ENCODE results near the gene ABCC1. TPM values are rescaled to one million over a fixed set of nuclear protein-coding genes. Genes with fewer than 3 reads are reported as not detected.

Gene ABCC1
- total and polyA plus RNA-seq, 2 of the 4 experiments (the other 2 are of a cell fraction), result 39.4 to 66.0 TPM

- peaks cover 80% of the 10 kb centered on the region for H3K36me3 ChIP-seq (ENCODE audit: control insufficient read depth, insufficient read depth, low read length)
- H4K20me1 ChIP-seq (ENCODE audit: insufficient read depth, low read length), result peaks cover 5% of the 10 kb centered on the region; the same call in 1 of the 2 replicates
- H2AK5ac ChIP-seq (ENCODE audit: low read depth, low read length), result no peak overlapping the region
- TF ChIP-seq CEBPB (IDR thresholded peaks at IDR 0.05; ENCODE audit: low read depth, low read length) (no peak), ELK1 (IDR thresholded peaks at IDR 0.05; ENCODE audit: borderline replicate concordance, low read depth, low read length) (no peak), FOS (IDR thresholded peaks at IDR 0.05; ENCODE audit: low read depth, low read length) (no peak), POLR2A (IDR thresholded peaks at IDR 0.05; ENCODE audit: low read depth, low read length) (no peak)
- POLR2A ChIA-PET (ENCODE audit: unreplicated experiment), result no interaction called here
- no peak overlapping the region for H2BK20ac ChIP-seq (ENCODE audit: low read depth, low read length)
- H2BK120ac ChIP-seq (ENCODE audit: low read depth, low read length), result no peak overlapping the region
- H3K18ac ChIP-seq (ENCODE audit: low read depth, low read length), result no peak overlapping the region
- no peaks in the 10 kb centered on the region for H3K27me3 ChIP-seq (ENCODE audit: control insufficient read depth, insufficient read depth, low read length)
- H3K56ac ChIP-seq (ENCODE audit: extremely low read depth, insufficient read depth, low read length), result no peak overlapping the region
- H3K9me1 ChIP-seq (ENCODE audit: insufficient read depth, low read length), result no peaks in the 10 kb centered on the region; the same call in 1 of the 2 replicates
- no peak overlapping the region for H2AFZ ChIP-seq (replicated peaks; ENCODE audit: low read length, poor library complexity)
- BruUV-seq (replicated peaks), result no TSS peak
- DNase-seq, result no peak
- no peak overlapping the region for H2BK15ac ChIP-seq (ENCODE audit: low read depth, low read length)
- no peak for ATAC-seq (ENCODE audit: low read depth)
- peaks cover 18 to 38% of the 10 kb centered on the region in 2 experiments for H3K79me1 ChIP-seq (ENCODE audit: low read depth in 1 of 2, low read length in 2 of 2)
- 100% methylated on average over 1 of the region's 15 CpGs; no CpG with 5 or more reads in 1 of the 2 experiments for WGBS, 2 experiments (ENCODE audit: extremely low coverage in 2 of 2, insufficient read length in 1 of 2)
- H3K4me1 ChIP-seq (ENCODE audit: control insufficient read depth, insufficient read depth, low read length), result 0 out of 2 replicates have a peak, but pooled peaks cover 2% of the 10 kb centered on the region
- no peak overlapping the region for H3K27ac ChIP-seq (ENCODE audit: insufficient read depth, low read length)
- in situ Hi-C loops (cut with MboI; ENCODE audit: low sequenced_read_pairs), result no loop called here
- no peak overlapping the region for H4K91ac ChIP-seq (ENCODE audit: insufficient read depth, low read depth, low read length)
- H2AK9ac ChIP-seq (replicated peaks; ENCODE audit: low read depth, low read length, poor library complexity), result no peak overlapping the region
- H3K4ac ChIP-seq (ENCODE audit: low read depth, low read length), result no peak overlapping the region
- no peak overlapping the region for H2BK5ac ChIP-seq (ENCODE audit: low read depth, low read length, poor library complexity, severe bottlenecking)
- H3K14ac ChIP-seq (replicated peaks; ENCODE audit: low read depth, low read length), result no peak overlapping the region
- no peak overlapping the region for H3K9ac ChIP-seq (ENCODE audit: low read depth, low read length)
- H3K4me2 ChIP-seq (ENCODE audit: low read depth, low read length), result no peak overlapping the region
- intact Hi-C loops (cut with micrococcal nuclease), result no loop called here
- H4K8ac ChIP-seq (ENCODE audit: low read depth in 2 of 2, low read length in 2 of 2), result no peak overlapping the region
- H3K4me3 ChIP-seq (ENCODE audit: insufficient read depth, low read depth, low read length), result no peak overlapping the region
- H4K5ac ChIP-seq (ENCODE audit: low read depth, low read length), result no peak overlapping the region
- dilution Hi-C loops (cut with HindIII; ENCODE audit: low sequenced_read_pairs, unreplicated experiment), result no loop called here
- H3K23ac ChIP-seq (ENCODE audit: low read depth, low read length), result no peak overlapping the region
- H3K9me3 ChIP-seq (ENCODE audit: control insufficient read depth, insufficient read depth, low read length), result no peaks in the 10 kb centered on the region
- CTCF ChIA-PET, result interaction anchor here (0.7 kb wide), 1 partner anchor 69 kb away, joined by 3 read pairs; no protein-coding TSS in a partner anchor
Measured at GRCh38 chr16:16131659-16132058, 182.2 kb downstream of the ABCC1 start.

Measured in IMR-90 (cell line).